ENCODE data around the gene ZNF594.
"Not testable (repeated sequence)": the region's sequence is repeated elsewhere in the genome, so short reads cannot be mapped to it uniquely, and the experiment has no call there.

The ZNF594 gene

DNA sequence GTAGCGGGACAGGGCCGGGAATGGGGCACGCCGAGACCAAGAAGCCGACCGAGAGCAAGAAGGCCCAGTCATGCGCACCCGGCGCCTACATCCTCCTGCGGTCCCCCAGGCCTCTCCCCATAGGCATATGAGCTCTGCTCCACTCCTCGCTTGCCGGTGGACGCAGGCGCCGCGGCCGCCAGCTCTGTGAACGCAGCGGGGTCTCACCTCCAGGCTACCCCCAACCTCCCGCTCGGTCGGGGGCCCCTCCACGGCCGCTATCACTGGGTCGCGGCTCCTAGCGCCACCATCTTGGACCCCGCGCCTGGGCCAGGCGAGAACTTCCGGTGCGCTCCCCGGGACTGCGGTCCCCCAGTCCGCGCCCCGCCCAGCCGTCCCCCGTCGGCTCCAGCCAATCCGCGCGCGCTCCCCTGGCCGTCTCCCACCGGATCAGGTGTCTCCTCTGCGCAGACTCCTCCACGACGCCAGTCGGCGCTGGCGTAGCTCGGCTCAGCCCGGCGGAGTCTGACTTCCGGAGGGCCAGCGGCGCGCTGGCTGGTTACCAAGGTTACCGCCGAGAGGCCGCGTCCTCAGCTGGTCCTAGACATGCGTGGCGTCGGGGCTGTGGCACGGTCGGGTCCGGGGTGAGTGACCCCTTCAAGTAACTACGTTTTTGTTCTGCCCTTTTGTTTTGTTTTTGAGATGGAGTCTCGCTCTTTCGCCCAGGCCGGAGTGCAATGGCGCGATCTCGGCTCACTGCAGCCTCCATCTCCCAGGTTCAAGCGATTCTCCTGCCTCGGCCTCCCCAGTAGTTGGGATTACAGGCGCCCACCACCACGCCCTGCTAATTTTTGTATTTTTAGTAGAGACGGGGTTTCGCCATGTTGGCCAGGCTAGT, at the start of gene ZNF594:
TSS of gene ZNF594 (minus strand) at position 328 of the 877 bp plus-strand sequence. CDS start 7,612 bp downstream, outside the sequence.
- peak; percentile 89 for DNase-seq (ENCODE audit: low read depth in 2 of 2)

DNA sequence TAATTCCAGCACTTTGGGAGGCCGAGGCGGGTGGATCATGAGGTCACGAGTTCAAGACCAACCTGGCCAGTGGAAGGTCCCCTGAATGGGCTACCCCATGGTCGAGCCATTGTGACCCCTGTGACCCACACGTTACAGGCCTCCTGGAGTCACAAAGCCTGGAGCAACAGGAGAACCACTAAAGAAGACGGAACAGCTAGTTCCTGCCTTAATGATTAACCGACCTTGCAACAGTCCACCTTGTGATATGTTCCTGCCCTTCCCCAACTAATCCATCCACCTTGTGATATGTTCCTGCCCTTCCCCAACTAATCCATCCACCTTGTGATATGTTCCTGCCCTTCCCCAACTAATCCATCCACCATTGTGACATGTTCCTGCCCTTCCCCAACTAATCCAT, 48.1 kb upstream of the ZNF594 start:
- not testable (repeated sequence) for DNase-seq (ENCODE audit: low read depth in 2 of 2)

DNA sequence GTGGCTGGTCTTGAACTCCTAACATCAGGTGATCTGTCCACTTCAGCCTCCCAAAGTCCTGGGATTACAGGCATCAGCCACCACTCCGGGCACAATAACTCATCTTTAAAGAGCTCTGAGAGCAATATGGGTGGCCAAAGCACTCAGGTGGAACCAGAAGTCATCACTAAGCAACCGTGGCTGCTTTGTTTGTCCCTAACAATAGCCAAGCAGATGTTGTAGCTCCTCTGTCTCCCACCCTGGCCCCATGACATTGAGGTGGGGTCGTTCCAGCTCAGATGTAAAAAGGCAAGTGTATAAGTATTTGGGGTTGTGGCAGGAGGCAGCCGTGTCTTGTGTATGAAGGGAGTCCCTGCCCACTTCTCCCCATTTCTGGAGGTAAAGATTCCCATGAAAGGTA, 46.7 kb upstream of the ZNF594 start:
- DNase-seq (ENCODE audit: low read depth in 2 of 2) = no peak

DNA sequence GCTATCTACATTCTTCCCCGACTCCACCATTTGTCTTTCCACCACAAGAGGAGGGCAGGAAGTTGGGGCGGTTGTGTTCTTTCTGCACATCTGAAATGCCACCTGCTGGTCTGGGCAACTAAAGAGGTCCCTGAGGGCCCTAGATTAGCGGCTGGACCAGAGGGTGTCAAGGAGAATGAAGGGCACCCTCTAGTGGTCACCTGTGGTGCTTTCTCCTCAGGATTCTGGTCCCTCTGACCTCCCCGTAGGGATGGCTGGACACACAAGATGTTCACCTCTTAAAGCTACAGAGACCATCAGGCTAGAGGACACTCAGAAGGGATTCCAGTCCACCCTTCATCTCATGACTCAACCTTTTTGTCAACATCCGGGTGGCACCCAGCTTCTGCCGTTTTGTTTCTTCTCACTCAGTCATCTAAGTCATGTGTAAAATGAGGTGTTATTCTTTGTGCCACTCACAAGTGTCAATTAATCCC, 45.9 kb upstream of the ZNF594 start:
- no peak for DNase-seq (ENCODE audit: low read depth in 2 of 2)

DNA sequence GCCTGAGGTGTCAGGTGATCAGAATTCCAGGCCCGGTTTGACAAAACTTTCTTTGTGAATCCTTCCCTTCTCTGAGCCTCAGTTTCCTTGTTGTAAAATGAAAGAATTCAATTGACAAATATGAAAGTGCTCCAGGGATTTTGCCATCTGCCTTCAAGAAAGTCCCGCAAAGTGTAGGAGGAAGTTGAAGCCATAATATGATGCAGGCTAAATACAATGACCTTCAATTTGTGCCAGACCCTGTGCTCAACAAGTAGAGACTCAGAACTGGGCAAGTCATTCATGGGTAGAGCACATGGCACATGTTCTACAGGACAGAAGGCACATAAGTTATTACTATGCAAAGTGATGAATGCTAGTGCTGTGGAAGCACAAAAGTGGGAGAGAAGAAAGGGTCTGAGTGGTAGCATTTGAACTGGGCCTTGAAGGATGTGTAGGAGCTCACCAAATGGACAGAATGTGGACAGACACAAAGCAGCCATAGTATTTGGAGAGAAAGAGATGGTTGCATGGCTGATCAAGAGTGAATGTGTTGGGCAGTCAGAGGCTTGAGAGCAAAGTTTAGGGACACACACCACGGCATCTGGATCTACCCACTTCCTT, 45.4 kb upstream of the ZNF594 start:
- no peak for DNase-seq (ENCODE audit: low read depth in 2 of 2)

DNA sequence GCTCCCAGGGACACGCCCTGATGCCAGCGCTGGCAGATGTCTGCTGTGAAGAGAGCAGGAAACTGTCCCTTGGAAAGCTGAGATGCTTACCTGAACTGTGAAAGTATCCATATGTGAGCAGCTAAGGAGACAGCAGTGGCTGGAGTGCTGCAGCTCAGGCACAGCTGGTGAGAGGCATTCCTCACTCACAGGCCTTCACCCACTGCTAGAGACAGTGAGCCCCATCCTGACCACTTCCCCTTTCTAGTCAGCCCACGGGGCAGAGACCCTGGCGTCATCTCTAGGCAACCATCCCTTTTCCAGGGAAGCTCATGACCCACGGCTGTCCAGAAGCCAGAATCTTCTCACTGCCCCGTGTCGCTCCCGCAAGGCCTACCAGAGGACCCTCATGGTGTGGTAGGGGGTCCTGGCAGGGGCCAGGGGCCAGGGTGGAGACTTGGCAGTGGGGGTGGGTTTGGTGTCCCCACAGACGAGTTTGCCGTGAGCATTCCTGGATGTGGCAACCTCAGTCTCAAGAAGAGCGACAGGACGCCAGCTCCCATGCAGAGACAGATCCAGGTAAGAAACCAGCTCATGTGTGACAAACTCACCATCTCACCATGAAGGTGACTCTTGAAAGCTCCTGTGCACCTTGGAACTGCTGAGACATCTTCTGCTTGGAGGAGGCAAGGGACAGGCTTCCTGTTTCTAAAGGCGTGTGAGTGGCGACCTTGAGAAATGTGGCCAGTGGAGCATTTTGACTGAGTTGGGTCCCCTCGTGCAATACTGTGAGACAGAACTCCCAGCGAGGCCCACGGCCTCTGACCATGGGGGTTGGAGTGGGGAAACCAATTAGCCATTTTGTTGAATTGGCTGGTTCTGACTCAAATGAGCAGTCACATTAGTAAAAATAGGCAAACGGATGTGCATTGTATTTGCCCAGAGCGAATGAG, 43.2 kb upstream of the ZNF594 start, which contains the start of gene SCIMP:
TSS of gene SCIMP (minus strand) at position 216 of the 932 bp plus-strand sequence. CDS start at position 111, 105 bp downstream.
- DNase-seq (ENCODE audit: low read depth in 2 of 2) = no peak

DNA sequence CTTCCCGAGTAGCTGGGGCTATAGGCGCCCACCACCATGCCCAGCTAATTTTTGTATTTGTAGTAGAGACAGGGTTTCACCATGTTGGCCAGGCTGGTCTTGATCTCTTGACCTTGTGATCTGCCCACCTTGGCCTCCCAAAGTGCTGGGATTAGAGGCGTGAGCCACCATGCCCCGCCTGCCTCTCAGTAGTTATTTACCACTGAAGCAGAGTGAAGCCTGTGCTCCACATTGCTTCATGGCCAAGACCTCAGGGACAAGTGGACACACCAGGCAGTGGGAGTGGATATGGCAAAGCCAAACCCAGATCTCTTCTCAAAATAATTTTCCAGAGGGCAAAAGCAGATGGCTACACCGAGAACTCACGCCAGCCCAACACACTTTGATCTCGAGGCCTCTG, 41.8 kb upstream of the ZNF594 start:
- DNase-seq (ENCODE audit: low read depth in 2 of 2) = not testable (repeated sequence)

DNA sequence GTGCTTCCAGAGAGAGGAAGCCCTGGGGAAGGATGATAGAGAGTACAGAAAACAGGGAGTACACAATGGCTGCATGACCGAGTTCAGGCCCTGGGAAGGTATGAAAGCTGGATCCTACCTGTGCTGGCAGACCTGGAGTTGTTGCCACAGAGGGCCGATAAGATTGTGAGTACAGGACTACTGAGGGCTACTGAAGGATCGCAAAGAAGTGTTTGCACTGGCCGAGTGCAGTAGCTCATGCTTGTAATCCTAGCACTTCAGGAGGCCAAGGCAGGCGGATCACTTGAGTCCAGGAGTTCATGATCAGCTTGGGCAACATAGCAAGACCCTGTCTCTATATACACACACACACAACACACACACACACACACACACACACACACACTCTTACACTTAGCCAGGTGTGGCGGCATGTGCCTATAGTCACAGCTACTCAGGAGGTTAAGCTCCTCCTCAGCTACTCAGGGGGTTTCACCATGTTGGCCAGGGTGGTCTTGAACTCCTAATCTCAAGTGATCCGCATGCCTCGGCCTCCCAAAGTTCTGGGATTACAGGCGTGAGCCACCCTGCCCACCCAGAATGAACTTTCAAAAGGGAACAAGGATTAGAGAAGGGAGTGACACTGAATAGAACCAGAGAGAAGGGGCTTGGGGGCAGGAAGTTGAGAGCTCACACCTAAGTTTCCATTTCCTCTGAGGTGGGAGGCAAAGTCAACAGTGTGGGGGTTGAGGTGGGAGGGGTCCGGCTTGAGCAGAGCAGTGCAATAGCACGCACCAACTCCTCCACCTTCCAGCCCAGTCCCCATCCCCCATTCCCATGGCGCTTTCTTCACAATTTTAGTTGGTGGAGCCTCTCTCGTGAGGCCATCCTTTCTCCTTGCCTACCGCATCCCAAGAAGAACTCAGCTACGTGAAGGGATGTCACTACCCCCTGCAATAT, 35.5 kb upstream of the ZNF594 start:
- DNase-seq (ENCODE audit: low read depth in 2 of 2) = no peak

DNA sequence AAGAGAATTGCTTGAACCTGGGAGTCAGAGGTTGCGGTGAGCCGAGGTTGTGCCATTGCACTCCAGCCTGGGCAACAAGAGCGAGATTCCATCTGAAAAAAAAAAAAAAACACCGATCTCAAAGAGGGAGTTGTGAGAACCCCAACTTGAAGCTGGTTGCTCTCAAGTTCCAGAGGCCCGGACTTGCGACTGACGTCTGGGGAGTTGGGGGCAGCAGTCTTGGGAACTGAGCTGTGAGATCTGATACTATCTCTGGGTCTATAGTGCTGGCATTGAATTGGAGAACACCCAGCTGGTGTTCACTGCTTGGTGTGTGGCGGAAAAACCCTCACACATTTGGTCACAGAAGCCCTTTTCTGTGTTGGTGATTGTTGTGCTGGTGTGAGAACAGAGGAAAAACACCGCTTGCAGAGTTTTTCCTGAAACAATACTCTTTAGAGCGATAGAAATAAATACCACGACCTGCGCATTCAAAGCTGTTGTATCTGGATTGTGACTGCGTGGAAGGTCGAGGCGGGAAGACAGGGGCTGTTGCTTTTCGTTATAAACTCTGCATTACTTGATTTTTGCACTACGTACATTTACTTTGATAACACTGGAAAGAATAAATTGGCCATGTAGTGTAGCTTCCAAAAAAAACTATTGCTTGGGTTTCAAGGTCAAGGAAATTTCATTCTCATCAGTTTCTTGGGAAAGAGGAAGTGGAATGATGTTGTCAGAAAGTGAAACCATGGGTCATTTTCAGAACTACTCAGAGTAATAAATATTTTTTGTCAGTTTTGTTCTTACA, 34.2 kb upstream of the ZNF594 start:
- no peak for DNase-seq (ENCODE audit: low read depth in 2 of 2)

DNA sequence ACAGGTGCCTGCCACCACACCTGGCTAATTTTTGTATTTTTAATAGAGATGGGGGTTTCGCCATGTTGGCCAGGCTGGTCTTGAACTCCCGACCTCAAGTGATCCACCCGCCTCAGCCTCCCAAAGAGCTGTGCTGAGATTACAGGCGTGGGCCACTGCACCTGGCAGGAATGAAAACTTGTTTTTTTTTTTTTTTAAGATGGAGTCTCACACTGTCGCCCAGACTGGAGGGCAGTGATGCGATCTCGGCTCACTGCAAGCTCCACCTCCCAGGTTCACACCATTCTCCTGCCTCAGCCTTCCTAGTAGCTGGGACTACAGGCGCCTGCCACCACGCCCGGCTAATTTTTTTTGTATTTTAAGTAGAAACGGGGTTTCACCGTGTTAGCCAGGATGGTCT, 30.2 kb upstream of the ZNF594 start:
- DNase-seq (ENCODE audit: low read depth in 2 of 2) = not testable (repeated sequence)

DNA sequence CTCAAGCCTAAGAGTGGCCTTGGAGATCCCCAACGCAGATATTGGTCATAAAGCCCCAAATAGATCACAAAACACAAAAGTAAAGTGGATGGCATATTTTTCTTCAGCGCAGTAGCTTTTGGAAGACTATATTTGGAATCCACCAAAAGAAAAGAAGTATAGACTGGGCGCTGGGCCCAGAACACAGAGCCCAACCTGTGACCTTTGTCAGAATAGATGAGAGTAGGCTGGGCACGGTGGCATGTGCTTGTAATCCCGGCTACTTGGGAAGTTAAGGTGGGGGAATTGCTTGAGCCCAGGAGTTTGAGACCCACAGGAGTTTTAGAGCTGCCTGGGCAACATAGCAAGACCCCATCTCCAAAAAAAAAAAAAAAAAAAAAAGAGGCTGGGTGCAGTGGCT, 28.4 kb upstream of the ZNF594 start:
- no peak for DNase-seq (ENCODE audit: low read depth in 2 of 2)

DNA sequence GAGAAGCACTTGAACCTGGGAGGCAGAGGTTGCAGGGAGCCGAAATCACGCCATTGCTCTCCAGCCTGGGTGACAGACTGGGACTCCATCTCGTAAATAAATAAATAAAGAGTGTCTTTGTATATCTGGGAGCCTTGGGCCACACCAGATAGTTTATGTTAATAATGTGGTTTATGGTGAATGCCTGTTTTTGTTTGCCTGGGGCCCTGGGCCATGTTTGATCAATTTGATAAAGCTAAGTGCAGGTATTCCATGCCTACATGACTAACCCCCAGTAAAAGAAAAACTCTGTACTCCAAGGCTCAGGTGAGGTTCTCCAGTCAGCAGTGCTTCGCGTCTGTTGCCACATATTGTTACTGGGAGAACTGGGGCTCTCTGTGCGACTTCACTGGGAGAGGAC, 27.9 kb upstream of the ZNF594 start:
- DNase-seq (ENCODE audit: low read depth in 2 of 2) = no peak

DNA sequence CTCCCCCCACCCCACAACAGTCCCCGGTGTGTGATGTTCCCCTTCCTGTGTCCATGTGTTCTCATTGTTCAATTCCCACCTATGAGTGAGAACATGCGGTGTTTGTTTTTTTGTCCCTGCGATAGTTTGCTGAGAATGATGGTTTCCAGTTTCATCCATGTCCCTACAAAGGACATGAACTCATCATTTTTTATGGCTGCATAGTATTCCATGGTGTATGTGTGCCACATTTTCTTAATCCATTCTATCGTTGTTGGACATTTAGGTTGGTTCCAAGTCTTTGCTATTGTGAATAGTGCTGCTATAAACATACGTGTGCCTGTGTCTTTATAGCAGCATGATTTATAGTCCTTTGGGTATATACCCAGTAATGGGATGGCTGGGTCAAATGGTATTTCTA, 25.9 kb upstream of the ZNF594 start:
- not testable (repeated sequence) for DNase-seq (ENCODE audit: low read depth in 2 of 2)

DNA sequence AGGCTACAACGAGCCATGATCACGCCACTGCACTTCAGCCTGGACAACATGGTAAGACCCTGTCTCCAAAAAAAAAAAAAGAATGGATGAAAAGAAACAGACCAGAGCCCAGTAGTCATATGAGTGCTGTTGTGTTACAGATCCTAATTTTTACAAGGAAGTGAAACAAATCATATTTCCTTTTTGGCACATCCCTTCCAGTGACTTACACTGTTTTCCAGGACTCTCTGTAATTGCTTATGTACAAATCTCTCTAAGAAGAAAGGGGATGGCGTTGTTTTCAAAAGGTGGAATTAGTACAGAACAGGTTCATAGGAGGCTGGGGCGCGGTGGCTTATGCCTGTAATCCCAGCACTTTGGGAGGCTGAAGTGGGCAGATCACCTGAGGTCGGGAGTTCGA, 19.8 kb upstream of the ZNF594 start:
- DNase-seq (ENCODE audit: low read depth in 2 of 2) = no peak

DNA sequence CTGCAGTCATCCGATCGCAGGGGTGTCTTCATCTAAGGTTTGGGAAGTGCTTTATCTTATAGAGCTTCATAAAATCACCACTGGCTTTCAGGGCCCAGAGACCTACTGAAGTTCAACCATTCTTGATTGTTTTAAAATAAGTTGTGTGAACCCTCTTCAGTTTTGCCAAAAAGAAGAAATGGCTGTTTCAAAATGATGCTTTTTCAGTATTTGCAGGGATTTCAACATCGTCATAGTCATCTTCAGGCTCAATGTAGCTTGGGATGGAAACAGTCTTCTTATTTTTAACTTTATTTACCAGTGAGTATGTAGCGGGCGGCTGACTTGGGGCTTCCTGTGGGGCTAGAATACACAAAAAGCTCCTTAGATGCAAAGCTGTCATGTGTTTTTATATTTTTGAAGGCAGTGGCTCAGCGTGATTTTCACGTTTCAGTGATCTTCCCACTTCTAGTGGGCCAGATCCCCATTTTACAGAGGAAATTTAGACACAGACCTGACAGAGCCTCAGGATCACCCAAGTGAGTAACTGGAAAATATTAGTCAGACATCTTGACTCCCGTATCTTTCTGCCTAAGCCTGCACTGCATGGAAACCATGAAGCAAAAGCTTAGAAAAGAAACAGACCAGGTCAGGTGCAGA, 19.1 kb upstream of the ZNF594 start:
- DNase-seq (ENCODE audit: low read depth in 2 of 2) = no peak

DNA sequence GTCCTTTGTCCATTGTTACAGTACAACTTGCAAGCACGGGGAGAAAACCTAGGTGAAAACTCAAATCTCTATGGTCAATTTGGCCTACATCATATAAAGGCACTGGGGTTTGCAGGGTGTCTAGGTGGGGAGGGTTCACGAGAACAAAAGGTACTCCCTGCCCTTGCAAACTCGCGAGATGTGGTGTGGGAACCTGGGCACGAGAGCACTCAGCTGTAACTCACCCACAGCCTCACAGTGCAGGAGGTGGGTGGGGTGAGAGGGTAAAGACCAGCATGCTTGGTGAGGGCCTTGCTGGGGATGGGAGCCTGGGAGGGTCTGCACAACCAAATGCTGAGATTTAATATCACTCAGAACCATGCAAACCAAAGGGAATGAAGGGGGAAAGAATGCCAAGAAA, 18.4 kb upstream of the ZNF594 start:
- no peak for DNase-seq (ENCODE audit: low read depth in 2 of 2)

DNA sequence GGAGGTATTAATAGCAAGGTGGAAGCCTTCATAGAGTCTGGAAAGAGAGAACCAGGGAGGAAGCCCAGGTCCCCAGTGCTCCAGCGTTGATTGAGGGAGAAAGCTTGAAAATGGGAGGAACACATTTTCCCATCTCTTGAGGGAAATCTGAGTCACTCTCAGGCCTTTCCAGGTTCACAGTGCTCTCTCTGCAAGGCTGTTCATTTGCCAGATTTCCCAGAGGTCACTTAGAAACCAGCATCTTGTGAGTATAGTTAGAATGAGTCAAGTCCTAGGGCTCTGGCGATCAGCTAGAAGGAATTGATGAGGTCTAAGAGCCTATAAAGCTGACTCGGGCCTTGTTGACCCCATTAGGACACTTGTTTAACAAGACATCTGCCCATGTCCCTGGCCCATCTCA, 17.7 kb upstream of the ZNF594 start:
- no peak for DNase-seq (ENCODE audit: low read depth in 2 of 2)

DNA sequence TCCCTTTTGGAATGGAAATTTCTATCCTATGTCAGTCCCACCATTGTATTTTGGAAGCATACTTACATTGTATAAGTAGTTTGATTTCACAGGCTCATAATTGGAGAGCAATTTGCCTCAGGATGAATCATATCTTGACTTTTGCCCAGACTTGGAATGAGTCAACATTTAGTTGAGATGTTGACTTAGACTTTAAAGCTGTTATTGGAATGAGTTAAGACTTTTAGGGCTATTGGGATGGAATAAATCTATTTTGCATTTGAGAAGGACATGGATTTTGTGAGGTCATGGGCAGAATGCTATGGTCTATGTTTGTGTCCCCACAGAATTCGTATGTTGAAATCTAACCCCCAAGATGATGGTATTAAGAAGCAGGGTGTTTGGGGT, 12.2 kb upstream of the ZNF594 start:
- no peak for DNase-seq (ENCODE audit: low read depth in 2 of 2)

DNA sequence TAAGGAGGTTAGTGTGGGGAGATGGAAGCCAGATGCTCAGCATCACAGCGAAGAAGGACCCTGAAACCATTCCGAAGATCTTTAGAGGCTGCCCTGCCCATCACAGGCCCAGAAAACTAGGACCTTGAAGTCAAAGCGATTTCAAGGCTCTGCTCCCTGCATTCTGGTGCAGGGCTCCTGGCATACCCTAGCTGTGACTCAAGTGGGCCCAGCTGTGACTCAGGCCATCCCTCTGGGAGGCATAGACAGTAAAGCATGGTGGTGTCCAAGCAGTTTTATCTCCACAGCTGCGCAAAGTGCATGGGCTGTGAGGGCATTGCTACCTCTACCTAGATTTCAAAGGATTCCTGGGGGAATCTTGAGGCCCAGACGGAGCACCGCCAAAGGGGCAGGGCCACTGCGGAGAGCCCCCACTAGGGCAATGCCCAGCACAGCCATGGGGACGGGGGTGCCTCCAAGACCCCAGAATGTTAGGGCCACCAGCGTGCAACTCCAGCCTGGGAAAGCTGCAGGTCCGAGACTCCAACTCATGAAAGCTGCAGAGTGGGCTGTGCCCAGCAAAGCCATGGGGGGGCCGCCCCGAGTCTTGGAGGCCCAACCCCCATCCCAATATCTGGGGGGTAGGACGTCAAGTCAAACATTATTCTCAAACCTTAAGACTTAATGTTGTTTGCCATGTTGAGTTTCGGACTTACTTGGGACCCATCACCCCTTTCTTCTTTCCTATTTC, 11.7 kb upstream of the ZNF594 start:
- no peak for DNase-seq (ENCODE audit: low read depth in 2 of 2)
